ENCODE results near the gene ASB7.

DNA sequence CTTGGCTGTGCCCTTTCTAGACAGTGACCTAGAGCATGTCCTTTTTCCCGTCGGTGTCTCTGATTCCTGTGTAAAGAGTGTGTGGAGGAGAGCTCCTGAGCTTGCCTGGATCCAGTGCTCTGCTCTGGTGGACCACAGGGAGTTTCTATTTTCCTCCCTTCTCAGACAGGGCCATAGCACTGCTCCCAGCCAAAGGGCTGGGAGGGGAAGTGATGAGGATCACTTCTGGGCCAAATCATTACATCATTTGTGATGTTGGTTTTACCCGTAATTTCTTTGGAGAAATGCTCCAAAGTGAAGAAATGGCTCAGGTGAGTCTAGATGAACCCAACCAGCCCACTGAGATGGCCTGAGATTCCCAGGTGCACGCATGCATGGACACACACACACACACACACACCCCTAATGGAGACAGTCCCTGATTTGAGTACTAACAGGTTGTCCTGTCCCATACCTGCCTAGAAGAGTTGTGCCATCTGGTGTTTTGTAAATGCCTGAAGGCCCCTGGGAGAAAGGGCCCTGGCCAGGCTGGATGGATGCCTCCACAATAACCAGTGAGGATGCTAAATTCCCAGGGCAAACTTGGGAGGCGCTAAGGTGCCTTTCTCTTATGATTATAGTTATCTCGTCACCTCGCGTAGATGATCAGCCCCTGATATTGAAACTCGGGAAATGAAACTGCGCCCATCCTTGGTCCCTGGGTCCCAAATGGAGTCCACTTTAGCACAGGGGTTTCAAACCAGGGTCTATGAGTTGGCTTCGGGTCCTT lies 86.9 kb downstream of the ASB7 start:
- TF ChIP-seq POLR2AphosphoS5 (IDR thresholded peaks at IDR 0.05) = no peak
- TF ChIP-seq, protein P1, sequence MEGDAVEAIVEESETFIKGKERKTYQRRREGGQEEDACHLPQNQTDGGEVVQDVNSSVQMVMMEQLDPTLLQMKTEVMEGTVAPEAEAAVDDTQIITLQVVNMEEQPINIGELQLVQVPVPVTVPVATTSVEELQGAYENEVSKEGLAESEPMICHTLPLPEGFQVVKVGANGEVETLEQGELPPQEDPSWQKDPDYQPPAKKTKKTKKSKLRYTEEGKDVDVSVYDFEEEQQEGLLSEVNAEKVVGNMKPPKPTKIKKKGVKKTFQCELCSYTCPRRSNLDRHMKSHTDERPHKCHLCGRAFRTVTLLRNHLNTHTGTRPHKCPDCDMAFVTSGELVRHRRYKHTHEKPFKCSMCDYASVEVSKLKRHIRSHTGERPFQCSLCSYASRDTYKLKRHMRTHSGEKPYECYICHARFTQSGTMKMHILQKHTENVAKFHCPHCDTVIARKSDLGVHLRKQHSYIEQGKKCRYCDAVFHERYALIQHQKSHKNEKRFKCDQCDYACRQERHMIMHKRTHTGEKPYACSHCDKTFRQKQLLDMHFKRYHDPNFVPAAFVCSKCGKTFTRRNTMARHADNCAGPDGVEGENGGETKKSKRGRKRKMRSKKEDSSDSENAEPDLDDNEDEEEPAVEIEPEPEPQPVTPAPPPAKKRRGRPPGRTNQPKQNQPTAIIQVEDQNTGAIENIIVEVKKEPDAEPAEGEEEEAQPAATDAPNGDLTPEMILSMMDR (IDR thresholded peaks at IDR 0.05) = no peak
